ENCODE results near the gene TNIP2.

The TNIP2 gene

GRCh38 chr4:2771264-2771663 lies 15.1 kb upstream of the TNIP2 start (continued):
- TF ChIP-seq, protein P1, sequence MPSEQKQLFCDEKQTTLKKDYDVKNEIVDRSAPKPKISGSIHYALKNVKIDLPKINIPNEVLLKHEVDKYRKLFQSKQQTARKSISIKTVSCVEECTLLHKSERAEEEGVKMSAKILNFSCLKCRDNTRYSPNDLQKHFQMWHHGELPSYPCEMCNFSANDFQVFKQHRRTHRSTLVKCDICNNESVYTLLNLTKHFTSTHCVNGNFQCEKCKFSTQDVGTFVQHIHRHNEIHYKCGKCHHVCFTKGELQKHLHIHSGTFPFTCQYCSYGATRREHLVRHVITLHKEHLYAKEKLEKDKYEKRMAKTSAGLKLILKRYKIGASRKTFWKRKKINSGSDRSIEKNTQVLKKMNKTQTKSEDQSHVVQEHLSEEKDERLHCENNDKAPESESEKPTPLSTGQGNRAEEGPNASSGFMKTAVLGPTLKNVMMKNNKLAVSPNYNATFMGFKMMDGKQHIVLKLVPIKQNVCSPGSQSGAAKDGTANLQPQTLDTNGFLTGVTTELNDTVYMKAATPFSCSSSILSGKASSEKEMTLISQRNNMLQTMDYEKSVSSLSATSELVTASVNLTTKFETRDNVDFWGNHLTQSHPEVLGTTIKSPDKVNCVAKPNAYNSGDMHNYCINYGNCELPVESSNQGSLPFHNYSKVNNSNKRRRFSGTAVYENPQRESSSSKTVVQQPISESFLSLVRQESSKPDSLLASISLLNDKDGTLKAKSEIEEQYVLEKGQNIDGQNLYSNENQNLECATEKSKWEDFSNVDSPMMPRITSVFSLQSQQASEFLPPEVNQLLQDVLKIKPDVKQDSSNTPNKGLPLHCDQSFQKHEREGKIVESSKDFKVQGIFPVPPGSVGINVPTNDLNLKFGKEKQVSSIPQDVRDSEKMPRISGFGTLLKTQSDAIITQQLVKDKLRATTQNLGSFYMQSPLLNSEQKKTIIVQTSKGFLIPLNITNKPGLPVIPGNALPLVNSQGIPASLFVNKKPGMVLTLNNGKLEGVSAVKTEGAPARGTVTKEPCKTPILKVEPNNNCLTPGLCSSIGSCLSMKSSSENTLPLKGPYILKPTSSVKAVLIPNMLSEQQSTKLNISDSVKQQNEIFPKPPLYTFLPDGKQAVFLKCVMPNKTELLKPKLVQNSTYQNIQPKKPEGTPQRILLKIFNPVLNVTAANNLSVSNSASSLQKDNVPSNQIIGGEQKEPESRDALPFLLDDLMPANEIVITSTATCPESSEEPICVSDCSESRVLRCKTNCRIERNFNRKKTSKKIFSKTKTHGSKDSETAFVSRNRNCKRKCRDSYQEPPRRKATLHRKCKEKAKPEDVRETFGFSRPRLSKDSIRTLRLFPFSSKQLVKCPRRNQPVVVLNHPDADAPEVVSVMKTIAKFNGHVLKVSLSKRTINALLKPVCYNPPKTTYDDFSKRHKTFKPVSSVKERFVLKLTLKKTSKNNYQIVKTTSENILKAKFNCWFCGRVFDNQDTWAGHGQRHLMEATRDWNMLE (tag by site-specific recombination; conservative IDR thresholded peaks at IDR 0.05; ENCODE audit: low read depth) = no peak
- TF ChIP-seq ZNF280D (tag by site-specific recombination; IDR thresholded peaks at IDR 0.05) (no peak), ZNF626 (tag by site-specific recombination; IDR thresholded peaks at IDR 0.05) (no peak), ZNF513 (tag by site-specific recombination; IDR thresholded peaks at IDR 0.05) (no peak), ZNF26 (tag by site-specific recombination; IDR thresholded peaks at IDR 0.05) (no peak), ZNF391 (tag by site-specific recombination; IDR thresholded peaks at IDR 0.05; ENCODE audit: borderline replicate concordance, low read depth) (no peak)

DNA sequence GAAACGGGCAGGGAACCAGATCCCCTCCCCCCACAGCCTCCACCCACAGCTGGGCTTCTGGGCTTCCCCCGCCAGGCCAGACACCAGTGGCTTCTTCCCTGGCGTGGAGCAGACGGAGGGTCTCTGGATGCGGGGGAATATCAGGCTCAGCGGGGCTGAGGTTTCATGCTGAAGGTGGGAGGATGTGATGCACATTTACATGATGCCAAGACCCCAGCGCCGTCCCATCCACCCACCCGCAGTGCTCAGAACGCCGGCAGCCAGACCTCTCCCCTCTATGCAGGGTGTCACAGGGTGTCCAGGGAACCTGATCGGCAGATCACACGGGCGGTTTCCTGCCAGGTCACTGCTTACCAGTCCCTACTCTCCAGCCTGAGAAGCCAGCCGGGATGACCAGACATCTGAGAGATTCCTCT lies 12.8 kb upstream of the TNIP2 start:
- H3K36me3 ChIP-seq (ENCODE audit: control insufficient read depth in 2 of 2, insufficient read depth in 1 of 2, low read length in 2 of 2) = no peaks in the 10 kb centered on the region
- no peak overlapping the region for H3K4me3 ChIP-seq (ENCODE audit: low read depth, low read length)
- TF ChIP-seq ZNF792 (tag by site-specific recombination; IDR thresholded peaks at IDR 0.05) (no peak), EGR2 (tag by site-specific recombination; IDR thresholded peaks at IDR 0.05; ENCODE audit: low read depth) (0 out of 2 replicates have a peak, but pooled peaks have one; percentile 0)
- H3K4me1 ChIP-seq (ENCODE audit: control insufficient read depth, insufficient read depth, low read length) = no peaks in the 10 kb centered on the region
- no peak overlapping the region for H3K27ac ChIP-seq (ENCODE audit: extremely low read depth, low read depth, low read length)
- H3K9me3 ChIP-seq (ENCODE audit: control insufficient read depth, insufficient read depth, low read depth, low read length) = no peaks in the 10 kb centered on the region
- CTCF ChIA-PET = interaction anchor here (0.7 kb wide), 1 partner anchor 161 kb away, joined by 3 read pairs; no protein-coding TSS in a partner anchor
- POLR2A ChIA-PET = no interaction called here

- POLR2A ChIA-PET = no interaction called here
- no peaks in the 10 kb centered on the region for H3K36me3 ChIP-seq (ENCODE audit: control insufficient read depth in 2 of 2, insufficient read depth in 1 of 2, low read length in 2 of 2)
- CTCF ChIA-PET = no interaction called here
- H3K27ac ChIP-seq (ENCODE audit: extremely low read depth, low read depth, low read length) = no peak overlapping the region
- no peaks in the 10 kb centered on the region for H3K4me1 ChIP-seq (ENCODE audit: control insufficient read depth, insufficient read depth, low read length)
- H3K4me3 ChIP-seq (ENCODE audit: low read depth, low read length) = no peak overlapping the region
- no peaks in the 10 kb centered on the region for H3K9me3 ChIP-seq (ENCODE audit: control insufficient read depth, insufficient read depth, low read depth, low read length)
- no peak for TF ChIP-seq ZNF792 (tag by site-specific recombination; IDR thresholded peaks at IDR 0.05)
- TF ChIP-seq ZSCAN4 (tag by site-specific recombination; IDR thresholded peaks at IDR 0.05) = no peak
- no peak for TF ChIP-seq SCRT1 (tag by site-specific recombination; IDR thresholded peaks at IDR 0.05; ENCODE audit: borderline replicate concordance)
- no peak for TF ChIP-seq ZNF48 (tag by site-specific recombination; IDR thresholded peaks at IDR 0.05)
- TF ChIP-seq ZNF266 (tag by site-specific recombination; IDR thresholded peaks at IDR 0.05; ENCODE audit: low read depth) = no peak
- TF ChIP-seq, protein P2, sequence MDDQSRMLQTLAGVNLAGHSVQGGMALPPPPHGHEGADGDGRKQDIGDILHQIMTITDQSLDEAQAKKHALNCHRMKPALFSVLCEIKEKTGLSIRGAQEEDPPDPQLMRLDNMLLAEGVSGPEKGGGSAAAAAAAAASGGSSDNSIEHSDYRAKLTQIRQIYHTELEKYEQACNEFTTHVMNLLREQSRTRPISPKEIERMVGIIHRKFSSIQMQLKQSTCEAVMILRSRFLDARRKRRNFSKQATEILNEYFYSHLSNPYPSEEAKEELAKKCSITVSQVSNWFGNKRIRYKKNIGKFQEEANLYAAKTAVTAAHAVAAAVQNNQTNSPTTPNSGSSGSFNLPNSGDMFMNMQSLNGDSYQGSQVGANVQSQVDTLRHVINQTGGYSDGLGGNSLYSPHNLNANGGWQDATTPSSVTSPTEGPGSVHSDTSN (CRISPR knock-in tag; IDR thresholded peaks at IDR 0.05) = no peak
- no peak for TF ChIP-seq ZNF398 (tag by site-specific recombination; IDR thresholded peaks at IDR 0.05)
- no peak for TF ChIP-seq ZBTB1 (tag by site-specific recombination; IDR thresholded peaks at IDR 0.05)
- no peak for TF ChIP-seq ZFP69B (tag by site-specific recombination; IDR thresholded peaks at IDR 0.05)
- TF ChIP-seq GFI1B (tag by site-specific recombination; IDR thresholded peaks at IDR 0.05) = no peak
Measured at GRCh38 chr4:2768124-2768523, 12.0 kb upstream of the TNIP2 start.
